Gastrocnemius medialis (tissue), 4 donors: ENCODE data around the gene PPP2R5C. TPM values are rescaled to one million over a fixed set of nuclear protein-coding genes. Genes with fewer than 3 reads are reported as not detected.

Experiments
- ATAC-seq, 2 donors: fragments of 150-250 bp; one replicate each; pipeline ENCODE4 v1.9.1; 2016
- DNase-seq, 2 donors: peaks; one replicate each; pipeline ENCODE4 v3.0.0-alpha.2; 2019
- H3K27ac ChIP-seq, 4 donors: fragments of 200-600 bp; sonication (generic); 1 replicate in 1 of 4; 2 replicates in 3 of 4; pipeline ENCODE4 v1.5.1; 2016 to 2018; ENCODE audit warnings: mild to moderate bottlenecking in 2 of 4, moderate library complexity in 1 of 4
- H3K27me3 ChIP-seq, 3 donors: fragments of 200-600 bp; sonication (generic) in 2 of 3; 1 replicate in 1 of 3; 2 replicates in 2 of 3; pipeline versions ENCODE4 v1.5.1 to v1.6.0; 2016 to 2019; ENCODE audit warnings: mild to moderate bottlenecking in 1 of 3, moderate library complexity in 1 of 3
- H3K36me3 ChIP-seq, 2 donors: fragments of 200-600 bp; sonication (generic) in 1 of 2; one replicate each; pipeline ENCODE4 v1.5.1; 2017 to 2018
- H3K4me1 ChIP-seq, 2 donors: fragments of 200-600 bp; sonication (generic) in 1 of 2; one replicate each; pipeline ENCODE4 v1.5.1; 2016 to 2017; ENCODE audit warnings: mild to moderate bottlenecking in 2 of 2
- H3K4me3 ChIP-seq, 4 donors: fragments of 200-600 bp; sonication (generic) in 3 of 4; 1 replicate in 1 of 4; 2 replicates in 3 of 4; pipeline ENCODE4 v1.5.1; 2016 to 2019; ENCODE audit warnings: mild to moderate bottlenecking in 2 of 4
- H3K9me3 ChIP-seq, 3 donors: fragments of 200-600 bp; sonication (generic) in 2 of 3; 1 replicate in 1 of 3; 2 replicates in 2 of 3; pipeline ENCODE4 v1.5.1; 2016 to 2019
- POLR2A ChIP-seq, 2 donors: fragments of 450-650 bp; IDR thresholded peaks; one replicate each; pipeline ENCODE4 v1.6.1; 2017; ENCODE audit warnings: antibody characterized with exemption in 2 of 2, mild to moderate bottlenecking in 2 of 2, moderate library complexity in 2 of 2
- in situ Hi-C, 4 donors: fragments of 200-750 bp; cut with MboI; loops; one replicate each; pipeline versions ENCODE4 v1.15.0 to v1.8.0; 2017; ENCODE audit warnings: low sequenced_read_pairs in 4 of 4
- intact Hi-C: fragments of 100-400 bp; cut with DNase I; formaldehyde crosslinking; loops from one replicate; pipeline ENCODE4 v1.15.1; 2023; ENCODE audit warnings: low total_unique reads
- total RNA-seq, 4 donors: library from RNA; depleted of rRNA; stranded (reverse); fragments of >200 nt; gene quantifications; one replicate each; pipeline versions ENCODE4 v1.1.0 to v1.2.3, GENCODE V29; 2016
- TF ChIP-seq, protein P1 (sequence below), 5 experiments: fragments of 450-650 bp in 3 of 5; fragments of 200-600 bp in 2 of 5; sonication (generic) in 2 of 5; IDR thresholded peaks in 4 of 5; conservative IDR thresholded peaks in 1 of 5; 1 replicate in 4 of 5; 2 replicates in 1 of 5; pipeline ENCODE4 v1.5.1; 2016 to 2019; ENCODE audit warnings: antibody characterized with exemption in 5 of 5, mild to moderate bottlenecking in 3 of 5, moderate library complexity in 3 of 5

Gene PPP2R5C
- total RNA-seq, 4 donors from 2014 or later = 35.4 to 65.9 (median 49.3) TPM

DNA sequence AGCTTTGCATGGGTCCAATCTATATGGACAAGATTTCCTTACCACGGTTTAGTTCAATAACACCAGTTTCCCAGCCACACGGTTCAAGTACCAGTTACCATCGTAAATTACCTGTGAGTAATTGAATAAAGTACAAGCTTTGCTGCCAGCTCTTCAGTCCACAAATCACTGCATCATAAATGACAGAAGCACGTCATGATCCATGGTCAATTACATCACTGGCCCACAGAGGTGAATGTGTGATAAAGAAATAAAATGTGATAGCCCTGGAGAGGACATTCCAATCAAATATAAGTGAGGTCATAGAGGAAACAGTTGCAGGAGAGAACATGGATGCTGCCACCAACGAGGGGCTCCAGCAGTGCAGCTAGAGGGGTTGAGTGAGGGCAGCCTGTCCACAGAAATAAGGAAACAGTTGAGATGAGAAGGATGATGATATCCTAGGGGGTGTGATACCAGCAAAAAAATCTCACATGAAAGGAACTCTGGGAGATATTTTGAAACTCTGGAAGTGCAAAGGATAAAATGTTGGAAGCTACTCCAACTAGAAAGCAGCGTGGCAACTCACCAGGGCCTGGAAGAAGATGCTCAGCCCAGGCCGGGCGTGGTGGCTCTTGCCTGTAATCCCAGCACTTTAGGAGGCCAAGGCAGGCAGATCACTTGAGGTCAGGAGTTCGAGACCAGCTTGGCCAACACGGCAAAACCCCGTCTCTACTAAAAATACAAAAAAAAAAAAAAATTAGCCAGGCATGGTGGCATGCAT lies 197.1 kb downstream of the PPP2R5C start:
- Histone ChIP-seq H3K4me3 (no peak overlapping the region), H3K9me3 (no peaks in the 10 kb centered on the region), H3K27me3 (no peaks in the 10 kb centered on the region), H3K36me3 (no peaks in the 10 kb centered on the region), H3K4me1 (peaks cover 4 to 5% of the 10 kb centered on the region in 2 donors), H3K27ac (no peak overlapping the region)
- in situ Hi-C loops = loop anchor here in 1 of 4 donors (25.0 kb wide), 1 partner anchor 196 kb away; the partner anchor contains the start of gene PPP2R5C
- DNase-seq (no peak), ATAC-seq (no peak)
- intact Hi-C loops = no loop called here
- no peak for TF ChIP-seq POLR2A (IDR thresholded peaks at IDR 0.05)

DNA sequence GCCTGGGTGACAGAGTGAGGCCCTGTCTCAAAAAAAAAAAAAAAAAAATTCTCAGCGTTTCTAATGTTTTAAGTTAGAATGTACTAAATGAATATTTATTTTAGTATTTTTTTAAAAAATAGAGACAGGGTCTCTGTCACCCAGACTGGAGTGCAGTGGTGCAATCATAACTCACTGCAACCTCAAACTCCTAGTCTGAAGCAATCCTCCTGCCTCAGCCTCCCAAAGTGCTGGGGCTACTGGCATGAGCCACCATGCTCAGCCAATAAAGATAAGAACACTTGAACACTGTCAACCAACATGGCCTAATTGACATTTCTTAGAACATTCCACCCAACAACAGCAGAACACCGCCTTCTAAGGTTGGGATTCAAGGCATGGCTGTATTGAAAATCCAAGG lies 197.8 kb downstream of the PPP2R5C start:
- Histone ChIP-seq H3K9me3 (no peaks in the 10 kb centered on the region), H3K27me3 (no peaks in the 10 kb centered on the region), H3K36me3 (no peaks in the 10 kb centered on the region), H3K4me1 (peaks cover 8 to 10% of the 10 kb centered on the region in 2 donors), H3K27ac (no peak overlapping the region), H3K4me3 (no peak overlapping the region)
- DNase-seq = no peak
- TF ChIP-seq, protein P1, sequence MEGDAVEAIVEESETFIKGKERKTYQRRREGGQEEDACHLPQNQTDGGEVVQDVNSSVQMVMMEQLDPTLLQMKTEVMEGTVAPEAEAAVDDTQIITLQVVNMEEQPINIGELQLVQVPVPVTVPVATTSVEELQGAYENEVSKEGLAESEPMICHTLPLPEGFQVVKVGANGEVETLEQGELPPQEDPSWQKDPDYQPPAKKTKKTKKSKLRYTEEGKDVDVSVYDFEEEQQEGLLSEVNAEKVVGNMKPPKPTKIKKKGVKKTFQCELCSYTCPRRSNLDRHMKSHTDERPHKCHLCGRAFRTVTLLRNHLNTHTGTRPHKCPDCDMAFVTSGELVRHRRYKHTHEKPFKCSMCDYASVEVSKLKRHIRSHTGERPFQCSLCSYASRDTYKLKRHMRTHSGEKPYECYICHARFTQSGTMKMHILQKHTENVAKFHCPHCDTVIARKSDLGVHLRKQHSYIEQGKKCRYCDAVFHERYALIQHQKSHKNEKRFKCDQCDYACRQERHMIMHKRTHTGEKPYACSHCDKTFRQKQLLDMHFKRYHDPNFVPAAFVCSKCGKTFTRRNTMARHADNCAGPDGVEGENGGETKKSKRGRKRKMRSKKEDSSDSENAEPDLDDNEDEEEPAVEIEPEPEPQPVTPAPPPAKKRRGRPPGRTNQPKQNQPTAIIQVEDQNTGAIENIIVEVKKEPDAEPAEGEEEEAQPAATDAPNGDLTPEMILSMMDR (IDR thresholded peaks at IDR 0.05 in 4 of 5, conservative IDR thresholded peaks at IDR 0.05 in 1 of 5) = no peak
- TF ChIP-seq POLR2A (IDR thresholded peaks at IDR 0.05) = no peak
- ATAC-seq = no peak
- in situ Hi-C loops = loop anchor here in 1 of 4 donors (25.0 kb wide), 1 partner anchor 197 kb away; the partner anchor contains the start of gene PPP2R5C
- intact Hi-C loops = no loop called here

DNA sequence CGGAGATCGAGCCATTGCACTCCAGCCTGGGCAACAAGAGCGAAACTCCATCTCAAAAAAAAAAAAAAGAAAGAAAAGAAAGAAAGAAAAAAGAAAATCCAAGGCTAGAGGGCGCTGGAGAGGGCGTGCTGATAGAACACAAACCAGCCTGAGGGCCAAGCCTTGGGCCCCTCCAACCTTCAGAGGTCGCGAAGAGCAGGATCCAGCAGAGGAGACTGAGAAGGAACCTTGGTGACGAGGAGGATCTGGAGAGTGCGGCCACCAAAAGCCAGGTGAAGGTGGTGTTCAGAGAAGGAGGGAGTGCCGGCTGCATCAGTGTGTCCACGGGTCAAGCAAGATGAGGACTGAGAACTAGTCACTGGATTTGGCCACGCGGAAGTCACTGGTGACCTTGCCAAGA lies 198.7 kb downstream of the PPP2R5C start:
- TF ChIP-seq, protein P1 (IDR thresholded peaks at IDR 0.05 in 4 of 5, conservative IDR thresholded peaks at IDR 0.05 in 1 of 5) = no peak
- no peak for TF ChIP-seq POLR2A (IDR thresholded peaks at IDR 0.05)
- DNase-seq (no peak), ATAC-seq (no peak)
- Histone ChIP-seq H3K27me3 (no peaks in the 10 kb centered on the region), H3K27ac (no peak overlapping the region), H3K9me3 (no peaks in the 10 kb centered on the region), H3K4me3 (no peak overlapping the region), H3K4me1 (peaks cover 8 to 10% of the 10 kb centered on the region in 2 donors), H3K36me3 (no peaks in the 10 kb centered on the region)
- in situ Hi-C loops (loop anchor here in 3 of 4 donors (5.0 to 25.0 kb wide), 4 partner anchors 135 to 355 kb away; partner anchors contain the start of genes ZNF839 (in 2 of the 3) and PPP2R5C (in 1 of the 3)), intact Hi-C loops (loop anchor here (1.0 to 10.0 kb wide), 6 partner anchors 32 to 555 kb away; partner anchors contain the start of genes PPP2R5C and ZNF839)

DNA sequence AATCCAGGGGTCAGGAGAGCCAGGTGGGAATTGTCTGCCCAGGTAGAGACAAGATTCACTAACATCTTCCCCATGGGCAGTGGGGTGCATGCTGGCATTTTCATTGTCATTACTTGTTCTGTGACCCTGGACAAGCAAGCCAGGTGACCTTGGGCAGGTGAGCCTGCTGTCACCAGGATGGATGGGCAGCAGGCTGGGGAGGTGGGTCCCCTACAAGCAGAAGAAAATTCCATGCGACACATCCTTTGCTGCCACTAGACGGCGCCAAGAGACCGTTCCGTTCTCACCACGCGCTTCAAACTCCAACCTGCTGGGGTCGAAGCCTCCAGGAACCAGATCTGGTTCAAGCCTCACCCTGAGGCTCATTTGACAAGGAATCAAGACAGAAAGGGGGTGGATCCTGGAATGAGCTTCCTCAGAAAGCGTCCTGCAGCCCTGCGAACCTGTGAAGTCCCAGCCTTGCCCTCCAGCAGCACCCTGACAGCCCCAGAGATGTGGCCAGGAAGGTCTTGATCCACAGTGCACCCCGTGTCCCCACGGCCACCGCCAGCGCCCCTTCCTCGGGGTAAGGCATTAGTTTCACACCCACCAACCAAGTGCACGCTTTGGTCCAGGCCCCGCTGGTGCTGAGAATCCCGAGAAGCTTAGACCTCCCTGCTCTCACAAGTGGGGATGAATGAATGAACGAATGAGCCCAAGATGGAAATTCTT lies 199.7 kb downstream of the PPP2R5C start:
- intact Hi-C loops = loop anchor here (5.0 to 10.0 kb wide), 5 partner anchors 81 to 554 kb away; partner anchors contain the start of genes PPP2R5C and ZNF839
- peak; percentile 21 to 31 for ATAC-seq
- no peak overlapping the region for H3K27ac ChIP-seq

More for the DNA sequence above, 199.7 kb downstream of the PPP2R5C start:
- in situ Hi-C loops = loop anchor here in 3 of 4 donors (5.0 to 25.0 kb wide), 4 partner anchors 134 to 354 kb away; partner anchors contain the start of genes ZNF839 (in 2 of the 3) and PPP2R5C (in 1 of the 3)
- H3K4me3 ChIP-seq = no peak overlapping the region
- peak; percentile 54 to 69 for DNase-seq
- no peaks in the 10 kb centered on the region for H3K36me3 ChIP-seq
- no peaks in the 10 kb centered on the region for H3K9me3 ChIP-seq
- TF ChIP-seq, protein P1 (IDR thresholded peaks at IDR 0.05 in 4 of 5, conservative IDR thresholded peaks at IDR 0.05 in 1 of 5) = peak; percentile 74 to 89 (median 87)
- TF ChIP-seq POLR2A (IDR thresholded peaks at IDR 0.05) = no peak
- no peaks in the 10 kb centered on the region for H3K27me3 ChIP-seq
- H3K4me1 ChIP-seq = peaks cover 16 to 17% of the 10 kb centered on the region in 2 donors
